ENCODE measurements around the gene NOTCH1. TPM values are rescaled to one million over a fixed set of nuclear protein-coding genes. Genes with fewer than 3 reads are reported as not detected.

Gene NOTCH1
- polyA plus RNA-seq, 1 donor from 2014 or later: 0.15 TPM

- Histone ChIP-seq H3K79me2 (replicated peaks; ENCODE audit: insufficient read depth, low read length) (no peaks in the 10 kb centered on the region), H3K36me3 (ENCODE audit: insufficient read depth, low read length) (no peaks in the 10 kb centered on the region), H3K27ac (ENCODE audit: low read length) (no peak overlapping the region), H3F3A (ENCODE audit: insufficient read depth, low read length, poor library complexity, severe bottlenecking) (no peaks in the 10 kb centered on the region), H3K9me2 (ENCODE audit: insufficient read depth, low read length) (no peaks in the 10 kb centered on the region), H3K4me2 (ENCODE audit: low read length) (no peak overlapping the region), H3K9me3 (ENCODE audit: low read length) (no peaks in the 10 kb centered on the region), H3K9ac (ENCODE audit: low read length) (no peak overlapping the region), H3K27me3 (ENCODE audit: insufficient read depth, low read depth, low read length) (no peaks in the 10 kb centered on the region), H3K4me3 (ENCODE audit: low read length) (no peak overlapping the region), H4K20me1 (ENCODE audit: insufficient read depth) (no peaks in the 10 kb centered on the region), H2AFZ (ENCODE audit: low read depth, low read length) (no peak overlapping the region)
- TF ChIP-seq MXI1 (conservative IDR thresholded peaks at IDR 0.05; ENCODE audit: poor library complexity, severe bottlenecking): peak; percentile 79
- TF ChIP-seq, protein P1, sequence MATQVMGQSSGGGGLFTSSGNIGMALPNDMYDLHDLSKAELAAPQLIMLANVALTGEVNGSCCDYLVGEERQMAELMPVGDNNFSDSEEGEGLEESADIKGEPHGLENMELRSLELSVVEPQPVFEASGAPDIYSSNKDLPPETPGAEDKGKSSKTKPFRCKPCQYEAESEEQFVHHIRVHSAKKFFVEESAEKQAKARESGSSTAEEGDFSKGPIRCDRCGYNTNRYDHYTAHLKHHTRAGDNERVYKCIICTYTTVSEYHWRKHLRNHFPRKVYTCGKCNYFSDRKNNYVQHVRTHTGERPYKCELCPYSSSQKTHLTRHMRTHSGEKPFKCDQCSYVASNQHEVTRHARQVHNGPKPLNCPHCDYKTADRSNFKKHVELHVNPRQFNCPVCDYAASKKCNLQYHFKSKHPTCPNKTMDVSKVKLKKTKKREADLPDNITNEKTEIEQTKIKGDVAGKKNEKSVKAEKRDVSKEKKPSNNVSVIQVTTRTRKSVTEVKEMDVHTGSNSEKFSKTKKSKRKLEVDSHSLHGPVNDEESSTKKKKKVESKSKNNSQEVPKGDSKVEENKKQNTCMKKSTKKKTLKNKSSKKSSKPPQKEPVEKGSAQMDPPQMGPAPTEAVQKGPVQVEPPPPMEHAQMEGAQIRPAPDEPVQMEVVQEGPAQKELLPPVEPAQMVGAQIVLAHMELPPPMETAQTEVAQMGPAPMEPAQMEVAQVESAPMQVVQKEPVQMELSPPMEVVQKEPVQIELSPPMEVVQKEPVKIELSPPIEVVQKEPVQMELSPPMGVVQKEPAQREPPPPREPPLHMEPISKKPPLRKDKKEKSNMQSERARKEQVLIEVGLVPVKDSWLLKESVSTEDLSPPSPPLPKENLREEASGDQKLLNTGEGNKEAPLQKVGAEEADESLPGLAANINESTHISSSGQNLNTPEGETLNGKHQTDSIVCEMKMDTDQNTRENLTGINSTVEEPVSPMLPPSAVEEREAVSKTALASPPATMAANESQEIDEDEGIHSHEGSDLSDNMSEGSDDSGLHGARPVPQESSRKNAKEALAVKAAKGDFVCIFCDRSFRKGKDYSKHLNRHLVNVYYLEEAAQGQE (IDR thresholded peaks at IDR 0.05; ENCODE audit: borderline replicate concordance): no peak
Measured at GRCh38 chr9:136495238-136495800, 50.5 kb downstream of the NOTCH1 start.

DNA sequence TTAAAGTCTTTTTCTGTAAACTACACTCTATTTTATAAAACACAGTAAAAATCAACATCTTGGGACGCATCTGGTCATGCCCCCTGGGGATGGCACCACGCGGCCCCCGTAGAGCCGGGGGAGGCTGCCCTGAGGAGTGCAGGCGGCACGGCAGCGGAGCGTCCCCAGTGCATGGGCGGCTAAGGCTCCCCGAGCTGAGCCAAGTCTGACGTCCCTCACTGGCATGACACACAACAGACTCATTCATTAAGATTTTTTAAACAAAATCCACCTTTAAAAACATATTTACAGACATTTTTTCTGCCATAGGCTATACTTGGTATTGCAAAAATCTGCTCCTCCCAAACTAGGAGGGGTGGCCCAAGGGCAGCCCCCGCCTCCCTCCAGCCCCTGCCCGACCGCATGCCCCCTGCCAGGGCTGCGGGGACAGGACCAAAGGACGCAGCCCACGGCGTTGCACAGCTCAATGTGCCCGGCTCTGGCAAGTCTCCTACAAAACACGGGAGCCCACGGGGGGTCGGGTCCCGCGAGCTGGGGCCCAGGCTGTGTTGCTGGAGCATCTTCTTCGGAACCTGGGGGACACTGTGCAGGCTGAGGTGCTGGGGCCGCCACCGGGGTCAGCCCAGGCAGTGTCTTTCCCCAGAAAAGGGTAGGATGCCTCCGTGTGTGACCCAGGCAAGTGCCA is 51.2 kb downstream of the NOTCH1 start:
- Histone ChIP-seq H3K4me2 (ENCODE audit: low read length) (no peak overlapping the region), H3K9me3 (ENCODE audit: low read length) (no peaks in the 10 kb centered on the region), H3K9ac (ENCODE audit: low read length) (no peak overlapping the region), H3F3A (ENCODE audit: insufficient read depth, low read length, poor library complexity, severe bottlenecking) (no peaks in the 10 kb centered on the region), H2AFZ (ENCODE audit: low read depth, low read length) (no peak overlapping the region), H3K27me3 (ENCODE audit: insufficient read depth, low read depth, low read length) (no peaks in the 10 kb centered on the region), H3K36me3 (ENCODE audit: insufficient read depth, low read length) (no peaks in the 10 kb centered on the region), H3K79me2 (replicated peaks; ENCODE audit: insufficient read depth, low read length) (no peaks in the 10 kb centered on the region), H3K9me2 (ENCODE audit: insufficient read depth, low read length) (no peaks in the 10 kb centered on the region), H3K4me3 (ENCODE audit: low read length) (no peak overlapping the region), H4K20me1 (ENCODE audit: insufficient read depth) (no peaks in the 10 kb centered on the region), H3K27ac (ENCODE audit: low read length) (no peak overlapping the region)
- TF ChIP-seq, protein P1 (IDR thresholded peaks at IDR 0.05; ENCODE audit: borderline replicate concordance): no peak
- TF ChIP-seq EZH2 (IDR thresholded peaks at IDR 0.05; ENCODE audit: borderline replicate concordance, insufficient read depth, low read length, poor library complexity, severe bottlenecking) (no peak), CTCF (IDR thresholded peaks at IDR 0.05; ENCODE audit: poor library complexity, severe bottlenecking) (no peak), MXI1 (conservative IDR thresholded peaks at IDR 0.05; ENCODE audit: poor library complexity, severe bottlenecking) (no peak), RAD21 (conservative IDR thresholded peaks at IDR 0.05) (no peak), EP300 (conservative IDR thresholded peaks at IDR 0.05; ENCODE audit: poor library complexity, severe bottlenecking) (no peak), TAF1 (IDR thresholded peaks at IDR 0.05; ENCODE audit: low read depth) (no peak), SMC3 (conservative IDR thresholded peaks at IDR 0.05; ENCODE audit: poor library complexity) (no peak), POLR2AphosphoS5 (IDR thresholded peaks at IDR 0.05) (no peak)
